Bronchial epithelial cell (primary cell): ENCODE measurements around the gene MYO1D. TPM values are rescaled to one million over a fixed set of nuclear protein-coding genes. Genes with fewer than 3 reads are reported as not detected.
"Not testable (repeated sequence)": the region's sequence is repeated elsewhere in the genome, so short reads cannot be mapped to it uniquely, and the experiment has no call there.

Experiments
- DNase-seq: peaks from one replicate; pipeline ENCODE4 v3.0.0-alpha.2; 2010; ENCODE audit warnings: low read depth
- FAIRE-seq: peaks from 2 replicates; lab custom pipeline; 2011; peaks lifted over from hg19 to GRCh38; lab: Jason Lieb, UNC
- H3K27me3 ChIP-seq: 2 replicates; pipeline ENCODE4 v1.5.1; 2011; ENCODE audit warnings: low read length; ENCODE audit not compliant: control insufficient read depth, insufficient read depth
- H3K36me3 ChIP-seq: 2 replicates; pipeline ENCODE4 v1.5.1; 2011; ENCODE audit warnings: low read length; ENCODE audit not compliant: control insufficient read depth, insufficient read depth
- H3K4me3 ChIP-seq: 2 replicates; pipeline ENCODE4 v1.5.1; 2011; ENCODE audit warnings: mild to moderate bottlenecking, low read depth, low read length, control low read depth
- CTCF ChIP-seq: IDR thresholded peaks from 2 replicates; pipeline ENCODE4 v1.5.1; 2011; ENCODE audit warnings: mild to moderate bottlenecking, moderate library complexity, low read length, control low read depth, inconsistent platforms; ENCODE audit not compliant: insufficient read depth, severe bottlenecking
- total RNA-seq: library from RNA; depleted of rRNA; stranded (reverse); fragments of >200 nt; gene quantifications from 2 replicates; pipeline ENCODE4 v1.2.1, GENCODE V29; 2014

The MYO1D gene
- total RNA-seq, 1 donor from 2014 or later: 35.8 TPM

- H3K4me3 ChIP-seq: no peak overlapping the region
- FAIRE-seq: no peak
- no peak for TF ChIP-seq CTCF
These were observed 48.1 kb downstream of the MYO1D start for GRCh38 chr17:32828822-32829221.

GRCh38 chr17:32827227-32827626 lies 49.7 kb downstream of the MYO1D start:
- DNase-seq (no peak), FAIRE-seq (no peak)
- H3K4me3 ChIP-seq: no peak overlapping the region
- no peaks in the 10 kb centered on the region for H3K27me3 ChIP-seq
- no peak for TF ChIP-seq CTCF
- no peaks in the 10 kb centered on the region for H3K36me3 ChIP-seq

More at GRCh38 chr17:32828822-32829221, 48.1 kb downstream of the MYO1D start:
- Histone ChIP-seq H3K36me3 (no peaks in the 10 kb centered on the region), H3K27me3 (no peaks in the 10 kb centered on the region)
- no peak for DNase-seq

- no peak for FAIRE-seq
- Histone ChIP-seq H3K36me3 (no peaks in the 10 kb centered on the region), H3K27me3 (no peaks in the 10 kb centered on the region), H3K4me3 (no peak overlapping the region)
- TF ChIP-seq CTCF: no peak
- DNase-seq: no peak
These were observed 50.8 kb downstream of the MYO1D start for GRCh38 chr17:32826076-32826475.

GRCh38 chr17:32824334-32824733 lies 52.6 kb downstream of the MYO1D start:
- Histone ChIP-seq H3K36me3 (no peaks in the 10 kb centered on the region), H3K27me3 (no peaks in the 10 kb centered on the region), H3K4me3 (no peak overlapping the region)
- FAIRE-seq: no peak
- no peak for DNase-seq
- no peak for TF ChIP-seq CTCF

GRCh38 chr17:32822996-32823395 lies 53.9 kb downstream of the MYO1D start:
- no peak for TF ChIP-seq CTCF
- DNase-seq (no peak), FAIRE-seq (no peak)
- peak overlapping the region; percentile 36 for H3K4me3 ChIP-seq
- H3K36me3 ChIP-seq: no peaks in the 10 kb centered on the region
- H3K27me3 ChIP-seq: no peaks in the 10 kb centered on the region

- DNase-seq, H3K36me3 ChIP-seq, H3K27me3 ChIP-seq: not testable (repeated sequence)
- peak overlapping the region; percentile 36 for H3K4me3 ChIP-seq
- peak; percentile 100 for FAIRE-seq
These were observed 54.7 kb downstream of the MYO1D start for GRCh38 chr17:32821987-32822934.
